BLaER1 (cell line): ENCODE measurements around the gene WDR76.
"Not testable (repeated sequence)": the region's sequence is repeated elsewhere in the genome, so short reads cannot be mapped to it uniquely, and the experiment has no call there.

ENCODE experiments used
- H3K27ac ChIP-seq: shearing (Covaris generic); formaldehyde crosslinking; 2 replicates; pipeline ENCODE4 v1.8.1; 2022
- H3K27me3 ChIP-seq: shearing (Covaris generic); formaldehyde crosslinking; 2 replicates; pipeline ENCODE4 v1.8.1; 2022
- H3K36me3 ChIP-seq: shearing (Covaris generic); formaldehyde crosslinking; 2 replicates; pipeline ENCODE4 v1.8.1; 2022
- H3K4me1 ChIP-seq: shearing (Covaris generic); formaldehyde crosslinking; 2 replicates; pipeline ENCODE4 v1.8.1; 2022
- H3K4me2 ChIP-seq: shearing (Covaris generic); formaldehyde crosslinking; 2 replicates; pipeline ENCODE4 v1.8.1; 2022
- H3K4me3 ChIP-seq: shearing (Covaris generic); formaldehyde crosslinking; 2 replicates; pipeline ENCODE4 v1.8.1; 2022
- H3K9ac ChIP-seq: shearing (Covaris generic); formaldehyde crosslinking; 2 replicates; pipeline ENCODE4 v1.8.1; 2022
- H3K9me3 ChIP-seq: shearing (Covaris generic); formaldehyde crosslinking; 2 replicates; pipeline ENCODE4 v1.8.1; 2022
- H4K20me1 ChIP-seq: shearing (Covaris generic); formaldehyde crosslinking; 2 replicates; pipeline ENCODE4 v1.8.1; 2022
- Cebpa-rat ChIP-seq: shearing (Covaris generic); IDR thresholded peaks from 2 replicates; pipeline ENCODE4 v1.8.1; 2022

WDR76 gene

GRCh38 chr15:43821505-43821904, 5.3 kb upstream of the WDR76 start:
- TF ChIP-seq Cebpa-rat = no peak
- H3K4me3 ChIP-seq = no peak overlapping the region
- H3K9ac ChIP-seq = no peak overlapping the region
- no peak overlapping the region for H3K27ac ChIP-seq
- H3K4me2 ChIP-seq = peak overlapping the region; percentile 87
- H3K27me3 ChIP-seq = no peaks in the 10 kb centered on the region
- H3K4me1 ChIP-seq = peaks cover 61% of the 10 kb centered on the region
- peaks cover 41% of the 10 kb centered on the region for H4K20me1 ChIP-seq
- H3K36me3 ChIP-seq = peaks cover 46% of the 10 kb centered on the region
- no peaks in the 10 kb centered on the region for H3K9me3 ChIP-seq

- Histone ChIP-seq H3K9ac (peak within 1 kb of the TSS; percentile 90), H3K4me1 (peaks cover 67% of the 10 kb centered on the region), H3K4me2 (peak within 1 kb of the TSS; percentile 87), H3K36me3 (peaks cover 25% of the 10 kb centered on the region), H4K20me1 (peaks cover 15% of the 10 kb centered on the region), H3K27ac (peak within 1 kb of the TSS; percentile 88), H3K27me3 (no peaks in the 10 kb centered on the region), H3K9me3 (no peaks in the 10 kb centered on the region), H3K4me3 (peak within 1 kb of the TSS; percentile 82)
- TF ChIP-seq Cebpa-rat = no peak
These were observed 2.2 kb upstream of the WDR76 start, which contains the start of gene MFAP1 for GRCh38 chr15:43824302-43825246. Gene MFAP1, minus strand, starts transcription at chr15:43824690. Its CDS starts 121 bp downstream, at chr15:43824569.

- H3K9ac ChIP-seq, H3K27me3 ChIP-seq, H4K20me1 ChIP-seq, H3K27ac ChIP-seq, H3K9me3 ChIP-seq: not testable (repeated sequence)
- H3K36me3 ChIP-seq = peaks cover 26% of the 10 kb centered on the region
- H3K4me2 ChIP-seq = peak overlapping the region; percentile 87
- H3K4me3 ChIP-seq = 0 out of 2 replicates have a peak overlapping the region, but pooled peaks have one; percentile 82
- peaks cover 74% of the 10 kb centered on the region for H3K4me1 ChIP-seq
These were observed 1.5 kb upstream of the WDR76 start for GRCh38 chr15:43825305-43825704.

GRCh38 chr15:43826029-43826507, 734 bp upstream of the WDR76 start:
- no peaks in the 10 kb centered on the region for H3K9me3 ChIP-seq
- no peaks in the 10 kb centered on the region for H3K27me3 ChIP-seq
- peak overlapping the region; percentile 84 for H3K27ac ChIP-seq
- H4K20me1 ChIP-seq = peaks cover under 1% of the 10 kb centered on the region; the same call in 1 of the 2 replicates
- peaks cover 20% of the 10 kb centered on the region; the same call in 1 of the 2 replicates for H3K36me3 ChIP-seq
- peaks cover 82% of the 10 kb centered on the region for H3K4me1 ChIP-seq
- peak overlapping the region; percentile 76 for H3K4me3 ChIP-seq
- peak overlapping the region; percentile 82 for H3K4me2 ChIP-seq
- TF ChIP-seq Cebpa-rat = no peak
- peak overlapping the region; percentile 85 for H3K9ac ChIP-seq

- Histone ChIP-seq H3K4me3 (peak overlapping the region; percentile 76), H3K9ac (peak overlapping the region; percentile 85), H3K9me3 (no peaks in the 10 kb centered on the region), H3K36me3 (peaks cover 22% of the 10 kb centered on the region; the same call in 1 of the 2 replicates), H3K4me2 (peak overlapping the region; percentile 82), H3K4me1 (peaks cover 82% of the 10 kb centered on the region), H3K27ac (peak overlapping the region; percentile 84; the same call in 1 of the 2 replicates), H3K27me3 (no peaks in the 10 kb centered on the region), H4K20me1 (peaks cover 13% of the 10 kb centered on the region)
- TF ChIP-seq Cebpa-rat = no peak
These were observed 1.4 kb downstream of the WDR76 start for GRCh38 chr15:43828061-43828657.

GRCh38 chr15:43829951-43830540, 3.2 kb downstream of the WDR76 start:
- peaks cover 37% of the 10 kb centered on the region for H3K36me3 ChIP-seq
- not testable (repeated sequence) for H3K27me3 ChIP-seq, H3K4me3 ChIP-seq, H3K27ac ChIP-seq, H3K9me3 ChIP-seq, H3K9ac ChIP-seq
- H3K4me2 ChIP-seq = peak overlapping the region; percentile 82
- peaks cover 72% of the 10 kb centered on the region for H3K4me1 ChIP-seq
- peaks cover 13% of the 10 kb centered on the region; the same call in 1 of the 2 replicates for H4K20me1 ChIP-seq

- peaks cover 66% of the 10 kb centered on the region for H3K4me1 ChIP-seq
- peak overlapping the region; percentile 46; the same call in 1 of the 2 replicates for H3K27ac ChIP-seq
- H3K4me3 ChIP-seq, H3K27me3 ChIP-seq, H3K9ac ChIP-seq, H3K9me3 ChIP-seq: not testable (repeated sequence)
- peaks cover 45% of the 10 kb centered on the region for H3K36me3 ChIP-seq
- peaks cover 13% of the 10 kb centered on the region; the same call in 1 of the 2 replicates for H4K20me1 ChIP-seq
- peak overlapping the region; percentile 82 for H3K4me2 ChIP-seq
These were observed 4.0 kb downstream of the WDR76 start for GRCh38 chr15:43830691-43831275.

- H3K4me2 ChIP-seq = peak overlapping the region; percentile 82; the same call in 1 of the 2 replicates
- peaks cover 60% of the 10 kb centered on the region for H3K4me1 ChIP-seq
- H3K27ac ChIP-seq, H3K9ac ChIP-seq, H3K9me3 ChIP-seq, H3K27me3 ChIP-seq, H3K4me3 ChIP-seq: not testable (repeated sequence)
- H4K20me1 ChIP-seq = peaks cover 13% of the 10 kb centered on the region; the same call in 1 of the 2 replicates
- H3K36me3 ChIP-seq = peaks cover 53% of the 10 kb centered on the region
These were observed 4.8 kb downstream of the WDR76 start for GRCh38 chr15:43831519-43832052.

GRCh38 chr15:43832485-43832884, 5.7 kb downstream of the WDR76 start:
- H3K9ac ChIP-seq, H3K4me3 ChIP-seq, H3K27me3 ChIP-seq, H3K27ac ChIP-seq, H3K9me3 ChIP-seq: not testable (repeated sequence)
- Histone ChIP-seq H3K4me2 (peak overlapping the region; percentile 16; the same call in 1 of the 2 replicates), H3K4me1 (peaks cover 54% of the 10 kb centered on the region), H4K20me1 (peaks cover 13% of the 10 kb centered on the region; the same call in 1 of the 2 replicates), H3K36me3 (peaks cover 62% of the 10 kb centered on the region)
